ENCODE measurements around the gene EAF1.
"Not testable (repeated sequence)": the region's sequence is repeated elsewhere in the genome, so short reads cannot be mapped to it uniquely, and the experiment has no call there.

The EAF1 gene

GRCh38 chr3:15405448-15406050 lies 21.8 kb upstream of the EAF1 start:
- DNase-seq (ENCODE audit: low spot score), result peak; percentile 56

GRCh38 chr3:15409239-15409638 lies 18.2 kb upstream of the EAF1 start:
- no peak for DNase-seq (ENCODE audit: low spot score)

GRCh38 chr3:15409774-15410173 lies 17.6 kb upstream of the EAF1 start:
- DNase-seq (ENCODE audit: low spot score), result no peak

GRCh38 chr3:15410966-15411365 lies 16.4 kb upstream of the EAF1 start:
- DNase-seq (ENCODE audit: low spot score), result not testable (repeated sequence)

GRCh38 chr3:15420871-15421270 lies 6.5 kb upstream of the EAF1 start:
- no peak for DNase-seq (ENCODE audit: low spot score)

- DNase-seq (ENCODE audit: low spot score), result no peak
These were observed 749 bp upstream of the EAF1 start for GRCh38 chr3:15426579-15427118.

GRCh38 chr3:15427981-15428380 lies 583 bp downstream of the EAF1 start:
- no peak for DNase-seq (ENCODE audit: low spot score)

GRCh38 chr3:15428539-15428938 lies 1.1 kb downstream of the EAF1 start:
- no peak for DNase-seq (ENCODE audit: low spot score)

GRCh38 chr3:15429080-15429479 lies 1.7 kb downstream of the EAF1 start:
- no peak for DNase-seq (ENCODE audit: low spot score)

- no peak for DNase-seq (ENCODE audit: low spot score)
These were observed 3.2 kb downstream of the EAF1 start for GRCh38 chr3:15430624-15431023.

GRCh38 chr3:15431256-15431837 lies 3.9 kb downstream of the EAF1 start:
- DNase-seq (ENCODE audit: low spot score), result no peak

GRCh38 chr3:15433531-15433930 lies 6.1 kb downstream of the EAF1 start:
- no peak for DNase-seq (ENCODE audit: low spot score)

GRCh38 chr3:15434756-15435155 lies 7.4 kb downstream of the EAF1 start:
- no peak for DNase-seq (ENCODE audit: low spot score)

- no peak for DNase-seq (ENCODE audit: low spot score)
These were observed 8.8 kb downstream of the EAF1 start for GRCh38 chr3:15436246-15436645.

GRCh38 chr3:15438983-15439382 lies 11.6 kb downstream of the EAF1 start:
- DNase-seq (ENCODE audit: low spot score), result no peak

- DNase-seq (ENCODE audit: low spot score), result no peak
These were observed 12.1 kb downstream of the EAF1 start for GRCh38 chr3:15439476-15439875.

- no peak for DNase-seq (ENCODE audit: low spot score)
These were observed 13.5 kb downstream of the EAF1 start for GRCh38 chr3:15440891-15441290.

GRCh38 chr3:15443826-15444524 lies 16.6 kb downstream of the EAF1 start:
- DNase-seq (ENCODE audit: low spot score), result no peak

GRCh38 chr3:15449489-15450224 lies 22.3 kb downstream of the EAF1 start:
- no peak for DNase-seq (ENCODE audit: low spot score)

GRCh38 chr3:15450438-15451215 lies 23.2 kb downstream of the EAF1 start:
- no peak for DNase-seq (ENCODE audit: low spot score)

GRCh38 chr3:15451216-15452113 lies 24.1 kb downstream of the EAF1 start:
- DNase-seq (ENCODE audit: low spot score), result no peak
